Hematopoietic multipotent progenitor cell treated with erythropoietin and hydrocortisone succinate and interleukin-3 and kit ligand, for 8 days (in vitro differentiated cells): ENCODE measurements around the gene NFIC.
"Not testable (repeated sequence)": the region's sequence is repeated elsewhere in the genome, so short reads cannot be mapped to it uniquely, and the experiment has no call there.

ENCODE experiments used
- DNase-seq: peaks from one replicate; pipeline ENCODE4 v3.0.0-alpha.2; 2015

Gene NFIC

DNA sequence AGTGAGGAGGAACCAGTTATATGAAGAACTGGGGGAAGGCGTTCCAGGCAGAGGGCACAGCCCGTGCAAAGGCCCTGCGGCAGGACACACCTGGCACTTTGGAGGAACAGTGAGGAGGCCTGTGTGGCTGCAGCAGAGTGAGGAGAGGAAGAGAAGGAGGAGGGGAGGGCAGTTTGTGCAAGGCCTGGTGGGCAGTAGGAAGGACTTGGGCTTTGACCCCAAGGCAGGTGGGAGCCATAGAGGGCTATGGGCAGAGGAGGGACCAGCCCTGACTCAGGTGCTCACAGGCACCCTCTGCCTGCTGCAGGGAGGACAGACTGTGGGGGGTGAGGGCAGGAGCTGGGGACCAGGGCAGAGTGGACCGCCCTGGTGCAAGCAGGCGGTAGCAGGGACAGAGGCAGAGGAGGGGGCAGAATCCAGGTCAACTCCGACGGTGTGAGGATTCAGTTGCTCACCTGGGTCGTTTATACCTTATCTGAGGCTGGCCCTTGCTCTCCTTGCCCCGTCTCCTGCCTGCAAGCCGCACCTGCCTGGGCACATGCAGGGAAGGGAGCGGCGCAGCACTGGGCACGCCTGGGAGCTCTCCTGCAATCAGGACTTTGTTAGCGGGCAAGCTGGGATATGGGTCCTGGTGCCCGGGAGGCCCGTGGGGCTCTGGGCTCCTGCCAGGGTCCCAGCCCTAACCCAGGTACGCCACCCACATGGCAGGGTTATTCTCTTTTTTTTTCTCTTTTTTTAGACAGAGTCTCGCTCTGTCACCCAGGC lies 34.8 kb downstream of the NFIC start:
- no peak for DNase-seq

DNA sequence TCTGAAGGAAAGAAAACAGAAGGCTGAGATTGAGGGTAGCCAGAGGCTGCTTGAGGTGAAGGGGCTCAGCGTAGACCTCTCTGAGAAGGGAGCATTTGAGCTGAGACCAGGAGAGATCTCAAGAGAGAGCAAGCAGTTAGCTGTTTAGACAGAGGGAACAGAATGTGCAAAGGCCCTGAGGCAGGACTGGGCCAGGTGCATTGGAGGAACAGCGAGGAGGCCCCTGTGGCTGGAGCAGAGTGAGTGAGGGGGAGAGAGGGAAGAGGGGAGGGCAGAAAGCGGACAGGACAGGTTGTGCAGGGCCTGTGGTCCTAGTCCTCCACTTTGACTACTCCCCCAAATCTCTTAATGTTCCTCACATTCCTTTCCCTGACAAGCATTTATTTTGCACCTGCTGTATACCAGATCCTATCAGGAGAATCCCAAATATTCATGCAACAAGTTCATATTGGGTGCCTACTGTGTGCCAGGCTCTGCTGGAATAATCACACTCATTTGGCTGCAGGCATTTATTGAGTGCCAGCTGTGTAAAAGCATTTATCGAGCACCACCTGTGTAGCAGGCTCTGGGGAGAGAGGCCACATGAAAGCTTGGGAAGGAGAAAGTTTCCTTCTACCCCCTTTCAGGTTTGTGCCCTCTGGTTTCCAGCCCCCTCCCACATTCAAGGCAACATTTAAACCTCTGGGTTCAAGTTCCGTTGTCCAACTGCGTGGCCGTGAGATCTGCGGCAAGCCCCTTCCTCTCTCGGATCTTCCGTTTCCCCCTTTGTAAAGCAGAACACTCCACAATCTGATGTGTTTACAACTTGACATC lies 36.5 kb downstream of the NFIC start:
- no peak for DNase-seq

DNA sequence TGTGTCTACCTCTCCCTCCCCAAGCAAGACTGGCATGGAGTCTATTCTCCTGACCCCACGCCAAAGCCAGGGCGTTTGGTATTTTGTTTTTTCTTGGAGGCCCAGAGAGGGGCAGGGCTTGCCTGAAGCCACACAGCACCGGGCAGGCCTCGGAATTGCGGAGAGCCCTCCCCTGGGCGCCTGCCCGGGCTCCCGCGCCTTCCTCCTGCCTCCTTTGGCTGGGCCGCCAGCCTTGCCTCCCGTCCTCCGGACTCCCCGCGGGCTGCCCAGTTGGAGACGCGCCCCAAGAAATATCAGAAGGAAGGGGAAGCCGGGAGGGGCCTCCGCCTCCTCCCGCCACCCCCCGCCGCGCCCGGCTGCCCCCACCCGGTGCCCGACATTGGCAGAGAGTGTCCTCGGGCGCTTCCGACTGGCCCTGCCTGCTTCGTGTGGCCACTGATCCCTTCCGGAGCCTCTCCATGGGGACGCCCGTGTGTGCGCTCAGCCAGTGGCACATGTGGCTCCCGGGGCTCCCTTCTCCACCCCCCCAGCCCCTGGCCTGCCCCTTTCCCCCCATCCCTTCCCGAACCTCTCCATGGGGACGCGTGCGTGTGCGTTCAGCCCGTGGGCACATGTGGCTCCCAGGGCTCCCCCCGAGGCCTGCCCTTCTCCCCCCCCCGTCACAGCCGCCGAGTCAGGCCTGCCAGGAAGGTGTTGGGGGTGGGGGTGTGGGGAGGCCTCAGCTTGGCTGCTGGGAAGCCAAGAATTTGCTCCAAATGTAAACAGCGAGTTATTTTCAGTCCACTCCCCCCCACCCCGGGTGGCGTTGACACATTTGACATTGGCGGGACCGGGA lies 37.3 kb downstream of the NFIC start:
- no peak for DNase-seq

DNA sequence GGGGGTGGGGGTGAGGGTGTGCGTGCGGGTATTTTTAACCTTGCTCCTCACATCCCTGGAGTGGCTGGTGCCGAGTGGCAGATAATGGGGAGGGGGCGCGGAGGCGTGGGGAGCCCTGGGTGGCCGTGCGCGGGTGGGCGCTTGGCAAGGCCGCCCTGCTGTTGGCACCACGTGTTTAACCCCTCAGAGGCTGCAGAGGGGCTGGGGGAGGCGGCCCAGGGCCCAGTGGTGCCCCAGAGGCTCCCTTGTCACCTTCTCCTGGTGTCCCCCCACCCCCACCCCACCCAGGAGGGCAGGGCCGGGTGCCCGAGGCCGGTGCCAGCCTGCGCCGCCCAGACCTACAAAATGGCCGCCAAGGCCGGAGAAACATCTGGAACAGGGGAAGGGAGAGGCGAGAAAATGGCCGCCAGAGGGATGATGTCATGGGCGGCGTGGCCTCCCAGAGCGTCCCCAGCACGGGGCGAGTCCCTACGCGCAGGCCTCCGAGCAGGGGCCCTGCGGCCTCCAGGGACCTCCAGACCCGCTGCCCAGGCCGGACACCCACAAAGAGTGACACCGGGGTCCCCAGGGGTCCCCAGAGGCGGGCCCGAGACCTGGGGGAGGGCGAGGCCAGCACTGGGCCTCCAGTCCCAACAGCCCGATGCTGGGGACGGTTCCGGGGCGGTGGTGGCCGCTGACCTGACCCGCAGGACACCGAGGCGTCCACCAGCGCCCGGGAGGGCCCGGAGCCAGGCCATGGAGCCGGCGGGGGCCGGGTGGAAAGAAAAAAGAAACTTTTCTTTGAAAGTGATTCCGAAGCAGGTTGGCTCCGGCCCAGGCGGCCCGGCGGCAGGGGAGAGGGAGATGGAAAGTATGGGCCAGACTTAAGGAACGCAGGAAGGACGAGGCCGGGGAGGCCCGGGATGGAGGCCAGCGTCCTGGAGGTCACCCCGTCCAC lies 38.2 kb downstream of the NFIC start:
- no peak for DNase-seq

DNA sequence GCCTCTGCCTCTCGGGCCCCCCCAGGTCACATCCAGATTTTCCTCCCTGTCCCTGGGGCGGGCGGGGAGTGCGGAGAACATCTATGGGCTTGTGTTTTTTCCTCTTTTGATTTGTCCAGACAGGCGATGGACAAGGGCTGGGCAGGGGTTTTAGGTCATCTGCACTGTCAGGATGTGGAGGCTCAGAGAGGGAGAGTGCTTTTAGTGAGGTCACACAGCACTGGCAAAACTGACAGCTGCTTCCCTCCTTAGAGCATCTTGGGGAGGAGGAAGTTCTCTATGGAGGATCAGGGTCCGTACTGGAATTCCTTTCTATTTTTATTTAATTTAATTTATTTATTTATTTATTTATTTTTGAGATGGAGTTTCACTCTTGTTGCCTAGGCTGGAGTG lies 38.9 kb downstream of the NFIC start:
- DNase-seq, result no peak

DNA sequence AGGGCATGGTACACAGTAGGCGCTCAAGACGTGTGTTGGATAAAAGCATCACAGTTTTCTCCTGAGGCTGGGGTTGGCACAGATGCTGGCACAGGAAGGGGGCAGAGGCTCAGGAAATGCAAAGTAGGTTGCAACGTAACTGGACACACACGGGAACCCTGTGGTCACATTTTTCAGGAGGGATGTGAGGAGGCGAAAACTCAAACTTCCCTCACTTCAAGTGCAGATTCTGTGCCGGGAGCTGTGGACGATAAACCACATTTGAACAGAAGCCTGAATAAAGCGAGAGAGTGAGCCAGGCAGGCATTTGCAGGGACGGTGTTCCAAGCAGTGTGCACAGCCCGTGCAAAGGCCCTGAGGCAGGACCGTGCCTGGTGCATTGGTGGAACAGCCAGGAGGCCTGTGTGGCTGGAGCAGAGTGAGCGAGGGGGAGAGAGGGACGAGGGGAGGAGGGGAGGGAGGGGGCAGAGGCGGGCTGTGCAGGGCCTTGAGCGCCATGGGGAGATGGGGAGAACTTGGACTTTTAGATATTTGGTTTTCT lies 40.3 kb downstream of the NFIC start:
- DNase-seq, result no peak

DNA sequence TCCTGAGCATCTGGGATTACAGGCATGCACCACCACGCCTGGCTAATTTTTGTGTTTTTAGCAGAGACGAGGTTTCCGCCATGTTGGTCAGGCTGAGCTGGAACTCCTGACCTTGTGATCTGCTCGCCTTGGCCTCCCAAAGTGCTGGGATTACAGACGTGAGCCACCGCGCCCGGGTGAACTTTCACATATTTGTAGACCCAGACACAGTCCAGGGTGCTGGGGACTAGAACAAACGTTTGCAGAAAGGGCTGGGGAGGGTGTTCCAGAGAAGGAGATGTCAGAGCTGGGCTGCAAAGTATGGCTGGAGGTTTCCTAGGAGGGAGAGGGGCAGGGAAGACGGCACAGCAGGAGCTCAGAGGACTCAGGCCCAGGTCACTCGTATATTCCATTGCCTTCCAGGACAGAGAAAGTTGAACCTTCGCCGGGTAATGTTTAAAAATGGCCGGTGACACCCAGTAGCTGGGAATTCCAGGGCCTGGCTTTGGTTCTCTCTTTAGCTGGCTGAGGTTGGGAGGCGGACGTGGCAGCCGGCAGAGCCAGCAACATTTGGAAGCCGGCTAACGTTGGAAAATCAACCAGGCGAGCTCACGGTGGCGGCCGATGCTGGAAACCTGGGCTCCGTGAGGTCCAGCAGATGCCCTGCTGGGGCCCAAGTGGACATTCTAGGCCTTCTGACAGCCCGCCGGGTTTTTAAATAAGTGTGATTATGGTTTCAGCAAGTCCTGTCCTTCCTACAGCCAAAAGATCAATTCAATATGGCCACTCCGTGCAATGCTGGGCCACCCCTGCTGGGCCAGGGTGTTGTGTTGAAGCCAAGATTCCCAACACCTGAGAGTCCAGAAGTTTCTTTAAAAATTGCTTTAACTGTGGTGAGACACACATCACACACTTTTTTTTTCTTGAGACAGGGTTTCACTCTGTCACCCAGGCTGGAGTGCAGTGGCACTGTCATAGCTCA lies 41.5 kb downstream of the NFIC start:
- DNase-seq, result no peak

DNA sequence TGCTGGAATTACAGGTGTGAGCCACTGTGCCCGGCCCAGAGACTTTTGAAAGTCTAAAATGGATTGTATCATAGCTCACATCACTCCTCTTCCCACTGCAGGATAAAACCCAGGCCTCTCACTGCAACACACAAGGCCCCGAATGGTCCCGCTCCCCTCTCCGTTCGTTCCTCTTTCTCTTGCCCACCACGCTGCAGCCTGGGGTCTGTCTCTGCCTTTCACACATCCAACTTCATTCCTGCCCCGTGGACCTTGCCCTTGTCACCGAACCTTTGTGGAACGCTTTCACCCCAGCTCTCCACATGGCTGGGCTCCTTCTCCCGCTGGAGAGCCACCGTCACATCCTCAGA lies 42.6 kb downstream of the NFIC start:
- no peak for DNase-seq

DNA sequence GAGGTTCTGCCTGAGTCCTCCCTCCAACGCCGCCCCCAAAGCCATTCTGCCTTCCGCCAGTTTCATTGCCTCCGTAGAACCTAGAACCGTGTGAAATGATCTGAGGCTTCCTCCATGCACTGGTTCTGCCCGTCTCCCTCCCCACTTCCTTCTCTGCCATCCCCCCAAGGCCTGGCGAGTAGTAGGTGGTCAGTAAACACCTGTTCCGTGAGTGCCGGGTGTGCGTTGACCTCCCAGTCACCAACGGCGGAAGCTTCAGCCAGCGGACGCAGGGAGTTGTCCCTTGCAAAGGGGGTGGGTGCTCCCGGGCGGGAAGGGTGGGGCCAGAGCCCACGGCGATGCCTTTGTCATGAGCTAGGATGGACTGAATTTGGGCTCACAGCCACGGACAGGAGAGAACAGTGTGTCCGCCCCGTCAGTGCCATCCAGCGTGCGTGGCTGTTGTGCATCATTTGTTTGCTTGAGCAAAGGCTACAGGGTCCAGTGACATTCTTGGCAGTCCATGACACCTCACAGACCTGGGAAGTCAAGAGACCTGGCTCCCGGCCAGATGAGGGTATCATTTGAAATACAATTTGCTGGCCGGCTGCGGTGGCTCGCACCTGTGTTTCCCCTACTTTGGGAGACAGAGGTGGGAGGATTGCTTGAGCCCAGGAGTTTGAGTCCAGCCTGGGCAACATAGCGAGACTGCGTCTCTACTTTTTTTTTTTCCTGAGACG lies 43.1 kb downstream of the NFIC start:
- DNase-seq, result no peak

DNA sequence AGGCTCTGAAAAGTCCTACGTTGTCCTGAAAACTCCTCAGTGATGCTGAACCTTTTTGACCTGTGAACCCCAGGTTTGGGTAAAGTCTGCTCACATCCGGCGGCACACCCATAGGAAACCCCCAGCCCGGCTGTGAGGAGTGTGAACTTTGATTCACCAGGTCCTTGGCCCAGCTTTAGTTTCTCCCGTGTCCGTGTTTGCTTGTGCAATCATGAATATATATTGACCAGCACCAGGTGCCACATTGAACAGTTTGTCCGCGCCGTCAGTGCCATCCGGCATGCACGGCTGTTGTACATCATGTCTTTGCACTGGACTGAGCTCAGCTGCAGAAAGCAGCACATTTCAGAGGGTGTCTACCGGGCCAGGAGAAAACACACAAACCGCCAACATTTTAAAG lies 45.3 kb downstream of the NFIC start:
- no peak for DNase-seq

DNA sequence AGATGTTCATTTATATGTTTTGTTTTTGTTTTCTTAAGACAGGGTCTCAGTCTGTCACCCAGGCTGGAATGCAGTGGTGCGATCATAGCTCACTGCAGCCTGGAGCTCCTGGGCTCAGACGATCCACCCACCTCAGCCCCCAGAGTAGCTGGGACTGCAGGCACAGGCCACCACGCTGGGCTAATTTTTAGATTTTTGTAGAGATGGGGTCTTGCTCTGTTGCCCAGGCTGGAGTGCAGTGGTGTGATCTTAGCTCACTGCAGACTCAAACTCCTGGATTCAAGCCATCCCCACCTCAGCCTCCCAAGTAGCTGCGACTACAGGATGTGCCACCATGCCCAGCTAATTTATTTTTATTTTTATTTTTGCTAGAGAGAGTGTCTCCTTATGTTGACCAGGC lies 45.7 kb downstream of the NFIC start:
- no peak for DNase-seq

DNA sequence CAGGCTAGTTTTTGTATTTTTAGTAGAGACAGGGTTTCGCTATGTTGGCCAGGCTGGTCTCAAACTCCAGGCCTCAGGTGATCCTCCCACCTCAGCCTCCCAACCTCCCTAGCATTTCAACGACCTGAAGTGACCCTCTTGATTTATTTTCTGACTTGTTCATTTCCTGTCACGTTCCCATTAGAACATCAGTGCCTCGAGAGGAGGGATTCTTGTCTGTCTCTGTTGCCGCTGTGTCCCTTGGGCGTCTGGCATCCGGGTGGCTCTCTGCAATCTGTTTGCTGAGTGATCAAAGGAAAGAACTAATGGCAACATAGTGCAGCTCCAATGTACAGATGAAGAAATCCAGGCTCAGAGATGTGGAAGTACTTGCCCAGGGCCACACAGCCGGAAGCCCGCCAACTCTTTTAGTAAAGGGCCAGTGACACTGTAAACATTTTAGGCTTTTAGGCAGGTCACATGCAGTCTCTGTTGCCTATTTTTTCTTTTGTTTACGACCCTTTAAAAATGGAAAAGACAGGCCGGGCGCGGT lies 47.5 kb downstream of the NFIC start:
- no peak for DNase-seq

DNA sequence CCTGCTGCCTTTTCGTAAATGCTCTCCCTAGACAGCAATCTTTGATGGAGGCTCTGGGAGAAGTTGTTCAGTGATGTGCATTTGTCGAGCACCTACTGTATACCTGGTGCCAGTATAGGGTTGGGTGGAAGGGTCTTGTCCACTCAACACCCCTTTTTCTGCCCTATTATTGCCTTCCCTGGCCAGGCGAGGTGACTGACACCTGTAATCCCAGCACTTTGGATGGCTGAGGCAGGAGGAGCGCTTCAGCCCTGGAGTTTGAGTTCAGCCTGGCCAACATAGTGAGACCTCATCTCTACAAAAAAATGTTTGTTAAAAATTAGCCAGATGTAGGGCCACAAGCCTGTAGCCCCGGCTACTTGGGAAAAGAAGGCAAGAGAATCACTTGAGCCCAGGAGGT lies 49.3 kb downstream of the NFIC start:
- no peak for DNase-seq

DNA sequence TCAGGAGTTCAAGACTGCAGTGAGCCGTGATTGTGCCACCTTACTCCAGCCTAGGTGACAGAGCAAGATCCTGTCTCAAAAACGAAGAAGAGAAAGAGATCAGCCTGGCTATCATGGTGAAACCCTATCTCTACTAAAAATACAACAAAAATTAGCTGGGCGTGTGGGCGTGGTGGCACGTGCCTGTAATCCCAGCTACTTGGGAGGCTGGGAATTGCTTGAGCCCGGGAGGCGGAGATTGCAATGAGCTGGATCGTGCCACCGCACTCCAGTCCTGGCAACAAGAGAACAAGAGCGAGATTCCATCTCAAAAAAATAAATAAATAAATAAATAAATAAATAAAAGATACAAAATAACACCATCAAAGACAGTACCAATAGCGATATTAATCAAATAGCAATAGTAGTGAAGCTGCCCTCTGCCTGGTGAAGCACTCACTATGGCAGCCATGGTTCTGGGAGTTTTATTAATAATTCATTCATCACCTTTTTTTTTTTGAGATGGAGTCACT lies 53.9 kb downstream of the NFIC start:
- DNase-seq, result no peak

DNA sequence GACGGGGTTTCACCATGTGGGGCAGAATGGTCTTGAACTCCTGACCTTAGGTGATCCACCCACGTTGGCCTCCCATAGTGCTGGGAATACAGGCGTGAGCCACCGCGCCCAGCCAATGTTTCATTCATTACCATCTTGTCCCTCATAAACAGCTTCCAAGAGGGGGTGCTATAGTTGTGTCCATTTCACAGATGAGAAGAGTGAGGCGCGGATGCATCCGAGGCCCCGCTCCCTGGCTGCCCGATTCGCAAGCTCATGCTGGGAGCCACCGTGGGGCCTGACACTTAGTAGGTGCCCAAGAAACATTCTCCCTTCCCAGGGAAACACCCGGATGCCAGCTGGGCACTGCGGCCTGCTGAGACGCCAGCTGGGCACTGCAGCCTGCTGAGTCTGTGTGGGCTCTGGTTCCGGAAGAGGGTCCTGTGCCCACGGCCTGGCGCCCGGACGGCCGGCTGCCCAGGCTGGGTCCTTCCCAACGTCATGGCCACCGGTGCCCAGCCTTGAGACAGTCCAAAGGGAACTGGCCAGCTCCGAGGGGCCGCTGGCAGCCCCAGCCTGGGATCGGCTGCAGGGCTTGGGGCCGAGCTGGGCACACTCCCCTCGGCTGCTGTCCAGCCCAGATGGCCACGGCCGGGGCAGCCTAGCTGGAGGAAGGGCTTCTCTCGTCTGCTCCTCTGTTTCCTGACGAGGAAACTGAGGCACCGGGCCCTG lies 54.7 kb downstream of the NFIC start:
- no peak for DNase-seq

DNA sequence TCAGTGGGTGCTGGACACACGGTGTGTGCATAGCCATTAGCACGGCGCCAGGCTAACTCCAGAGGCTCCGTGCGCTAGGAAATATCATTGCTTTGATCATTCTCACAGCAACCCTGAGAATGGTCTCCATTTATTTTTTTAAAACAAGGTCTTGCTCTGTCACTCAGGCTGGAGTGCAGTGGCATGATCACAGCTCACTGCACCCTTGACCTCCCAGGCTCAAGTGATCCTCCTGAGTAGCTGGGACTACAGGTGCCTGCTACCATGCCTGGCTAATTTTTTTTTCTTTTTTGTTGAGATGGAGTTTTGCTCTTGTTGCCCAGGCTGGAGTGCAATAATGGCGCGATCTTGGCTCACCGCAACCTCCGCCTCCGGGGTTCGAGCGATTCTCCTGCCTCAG lies 55.3 kb downstream of the NFIC start:
- DNase-seq, result not testable (repeated sequence)

DNA sequence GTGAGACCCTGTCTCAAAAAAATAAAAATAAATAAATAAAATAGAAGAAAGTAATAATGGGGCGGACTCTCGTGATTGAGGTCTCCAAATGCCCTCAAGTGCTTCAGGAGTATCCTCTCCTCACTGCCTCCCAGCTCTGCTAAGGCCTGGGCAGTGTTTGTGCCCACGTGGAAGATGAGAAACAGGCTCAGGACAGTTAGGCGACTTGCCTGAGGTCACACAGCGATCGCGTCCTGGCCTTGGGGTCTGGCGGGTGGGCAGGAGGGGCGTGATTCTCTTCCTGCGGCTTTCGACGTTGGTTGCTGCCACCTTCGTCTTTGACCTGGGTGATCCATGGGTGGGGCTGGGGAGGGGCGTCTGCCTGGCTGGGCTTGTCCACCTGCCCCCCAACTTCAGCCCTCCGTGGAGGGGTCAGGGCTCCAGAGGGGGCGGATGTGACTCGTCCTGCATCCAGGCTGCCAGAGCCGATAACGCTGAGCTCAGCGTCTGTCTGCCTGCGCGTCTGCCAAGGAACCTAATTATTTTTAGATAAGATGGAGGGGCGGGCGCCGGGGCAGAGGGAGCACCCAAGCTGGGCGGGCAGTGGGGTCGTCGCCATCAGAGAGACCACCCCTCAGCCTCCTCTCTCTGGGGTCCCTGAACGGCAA lies 56.9 kb downstream of the NFIC start:
- no peak for DNase-seq

DNA sequence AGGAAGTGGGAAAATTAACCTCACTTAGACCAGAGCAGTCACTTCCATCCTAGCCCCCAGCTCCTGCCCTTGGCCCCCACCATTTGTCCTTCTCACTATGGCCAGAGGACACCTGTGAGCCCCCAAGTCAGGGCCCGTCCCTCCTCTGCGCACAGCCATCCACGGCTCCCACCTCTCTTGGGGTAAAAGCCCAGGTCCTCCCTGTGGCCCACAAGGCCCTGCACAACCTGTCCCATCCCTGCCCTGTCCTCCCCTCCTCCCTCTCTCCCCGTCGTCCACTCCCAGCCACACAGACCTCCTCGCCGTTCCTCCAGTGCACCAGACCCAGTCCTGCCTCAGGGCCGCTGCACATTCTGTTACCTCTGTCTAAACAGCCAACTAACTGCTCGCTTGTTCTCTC lies 60.0 kb downstream of the NFIC start:
- no peak for DNase-seq

DNA sequence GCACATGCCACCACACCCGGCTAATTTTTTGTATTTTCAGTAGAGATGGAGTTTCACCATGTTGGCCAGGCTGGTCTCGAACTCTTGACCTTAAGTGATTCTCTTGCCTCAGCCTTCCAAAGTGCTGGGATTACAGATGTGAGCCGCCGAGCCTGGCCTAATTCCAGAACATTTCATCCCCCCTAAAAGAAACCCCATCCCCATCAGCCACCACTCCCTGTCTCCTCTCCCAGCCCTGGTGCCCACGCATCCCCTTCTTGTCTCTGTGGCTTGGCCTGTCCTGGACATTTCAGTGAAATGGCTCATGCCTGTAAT lies 63.9 kb downstream of the NFIC start:
- DNase-seq, result not testable (repeated sequence)
